HG02884 (cell line): ENCODE results near the gene LKAAEAR1.
"Not testable (repeated sequence)": the region's sequence is repeated elsewhere in the genome, so short reads cannot be mapped to it uniquely, and the experiment has no call there.

Experiments used
- ATAC-seq: cut with Tn5 transposase; IDR thresholded peaks from one replicate; pipeline ENCODE4 v1.9.1; 2021; ENCODE audit warnings: mild to moderate bottlenecking, moderate library complexity; ENCODE audit not compliant: unreplicated experiment

LKAAEAR1 gene

DNA sequence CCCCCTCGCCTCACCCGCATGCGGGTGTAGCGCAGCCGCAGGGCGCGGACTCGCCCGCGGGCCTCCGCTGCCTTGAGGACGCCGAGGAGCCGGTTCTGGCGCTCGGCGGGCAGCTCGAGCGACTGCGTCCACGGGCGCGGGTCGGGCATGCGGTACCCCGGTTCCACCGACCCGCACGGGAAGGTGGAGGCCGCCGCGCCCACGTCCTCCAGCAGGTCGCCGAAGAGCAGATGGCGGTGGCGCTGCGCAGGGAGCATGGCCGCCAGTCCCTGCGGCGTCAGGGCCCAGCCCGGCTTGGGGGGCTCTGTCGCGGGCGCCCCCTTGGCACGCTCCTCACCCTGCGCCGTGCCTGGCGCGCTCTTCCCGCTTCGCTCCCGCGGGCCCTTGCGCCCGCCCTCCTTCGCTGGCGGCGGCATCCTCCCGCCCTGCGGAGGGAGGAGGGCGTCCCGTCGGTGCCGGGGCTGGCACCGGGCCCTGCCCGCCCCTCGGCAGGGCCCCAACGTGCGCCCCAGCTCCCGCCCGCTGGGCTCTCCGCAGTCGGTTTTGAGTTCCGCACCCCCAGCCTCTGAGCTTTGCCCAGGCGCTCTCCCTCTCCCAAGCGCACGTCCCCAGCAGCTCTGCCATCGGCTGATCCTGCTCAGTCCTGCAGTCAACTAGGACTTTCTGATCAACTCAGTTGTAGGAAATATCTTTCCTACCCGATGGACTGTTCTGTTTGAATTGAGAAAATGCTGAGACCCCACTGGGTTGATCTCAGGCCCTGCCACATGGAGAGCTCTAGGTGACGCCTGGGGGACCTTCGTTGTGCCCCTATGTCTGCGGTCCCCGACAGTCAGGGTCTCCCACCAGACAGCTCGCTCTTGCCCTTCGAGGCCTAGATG is at the start of gene LKAAEAR1:
Gene LKAAEAR1, minus strand, starts transcription at position 595 of the 881 bp plus-strand sequence. Its CDS starts 179 bp downstream, at position 416.
- ATAC-seq = no peak

DNA sequence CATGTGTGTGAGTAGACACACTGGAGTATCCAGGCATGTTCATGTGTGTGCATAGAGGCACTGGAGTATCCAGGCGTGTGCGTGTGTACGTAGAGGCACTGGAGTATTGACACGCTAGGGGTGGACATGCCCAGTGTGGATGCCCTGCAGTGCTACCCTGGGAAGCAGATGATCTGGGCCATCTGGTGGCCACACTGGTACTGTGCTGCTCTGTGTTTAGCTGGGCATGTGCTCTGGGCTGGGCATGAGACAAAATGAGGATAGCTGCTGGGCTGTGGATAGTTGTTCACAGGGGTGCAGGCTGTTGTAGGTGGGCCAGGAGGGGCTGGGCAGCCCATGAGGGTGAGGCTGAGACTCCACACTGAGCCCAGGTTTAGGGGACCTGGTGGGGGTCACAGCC is 47.2 kb upstream of the LKAAEAR1 start:
- ATAC-seq = no peak

GRCh38 chr20:64130876-64131275 is 46.7 kb upstream of the LKAAEAR1 start:
- no peak for ATAC-seq

GRCh38 chr20:64130271-64130670 is 46.1 kb upstream of the LKAAEAR1 start:
- ATAC-seq = no peak

- ATAC-seq = no peak
These were observed 45.1 kb upstream of the LKAAEAR1 start for GRCh38 chr20:64129146-64129782.

DNA sequence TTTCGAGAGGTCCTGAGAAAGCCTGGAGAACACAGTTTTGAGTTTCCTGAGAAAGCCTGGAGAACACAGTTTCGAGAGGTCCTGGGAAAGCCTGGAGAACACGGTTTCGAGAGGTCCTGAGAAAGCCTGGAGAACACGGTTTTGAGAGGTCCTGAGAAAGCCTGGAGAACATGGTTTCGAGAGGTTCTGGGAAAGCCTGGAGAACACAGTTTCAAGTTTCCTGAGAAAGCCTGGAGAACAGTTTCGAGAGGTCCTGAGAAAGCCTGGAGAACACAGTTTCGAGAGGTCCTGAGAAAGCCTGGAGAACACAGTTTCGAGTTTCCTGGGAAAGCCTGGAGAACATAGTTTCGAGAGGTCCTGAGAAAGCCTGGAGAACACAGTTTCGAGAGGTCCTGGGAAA is 39.3 kb upstream of the LKAAEAR1 start:
- not testable (repeated sequence) for ATAC-seq

GRCh38 chr20:64122927-64123326 is 38.7 kb upstream of the LKAAEAR1 start:
- ATAC-seq = not testable (repeated sequence)

GRCh38 chr20:64121586-64121985 is 37.4 kb upstream of the LKAAEAR1 start:
- ATAC-seq = no peak

DNA sequence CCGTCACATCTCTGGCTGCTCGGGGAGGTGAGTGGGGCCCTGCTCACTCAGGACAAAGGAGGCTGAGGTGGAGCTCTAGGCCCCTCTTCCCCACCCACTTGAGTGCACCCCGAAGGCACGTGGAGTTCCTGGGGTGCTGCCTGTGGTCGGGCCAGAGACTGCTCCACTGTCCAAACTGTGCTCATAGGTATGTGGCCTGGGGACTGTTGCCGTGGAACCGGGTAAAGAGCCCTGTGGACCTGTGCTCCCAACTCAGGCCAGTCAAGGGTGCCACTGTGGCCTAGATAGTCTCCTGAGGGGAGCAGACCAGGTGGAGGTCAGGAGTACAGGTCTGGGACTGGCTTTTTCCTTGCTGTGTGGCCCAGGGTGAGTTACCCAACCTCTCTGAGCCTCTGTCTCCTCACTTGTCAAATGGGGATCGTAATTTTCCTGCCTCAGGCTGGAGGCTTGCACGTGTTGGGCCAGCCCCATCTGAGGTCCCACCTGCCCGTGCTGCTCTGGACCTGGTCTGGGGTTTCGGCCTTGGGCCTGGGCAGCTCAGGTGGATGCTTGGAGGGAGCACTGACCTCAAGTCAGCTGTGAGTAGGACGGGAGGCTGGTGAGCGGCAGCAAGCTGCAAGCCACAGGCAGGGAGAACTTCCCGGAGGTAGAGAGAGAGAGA is 35.6 kb upstream of the LKAAEAR1 start:
- no peak for ATAC-seq

DNA sequence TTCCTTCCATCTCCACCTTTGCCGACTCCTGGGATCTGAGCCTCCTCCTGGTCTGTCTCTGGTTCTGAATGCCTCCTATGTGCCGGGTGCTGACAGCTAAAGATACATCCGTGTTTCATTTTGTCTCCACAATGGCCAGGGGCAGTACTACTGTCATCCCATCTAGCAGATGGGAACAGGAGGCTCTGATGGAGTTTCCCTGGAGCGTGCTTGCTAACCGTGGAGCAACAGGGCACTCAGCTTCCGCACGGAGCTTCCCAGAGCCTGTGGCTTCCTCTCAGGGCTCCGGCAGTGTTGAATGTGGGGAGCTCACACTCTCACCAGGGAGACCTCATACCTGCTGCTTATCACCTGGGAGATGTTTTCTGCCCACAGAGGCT is 35.1 kb upstream of the LKAAEAR1 start:
- no peak for ATAC-seq

DNA sequence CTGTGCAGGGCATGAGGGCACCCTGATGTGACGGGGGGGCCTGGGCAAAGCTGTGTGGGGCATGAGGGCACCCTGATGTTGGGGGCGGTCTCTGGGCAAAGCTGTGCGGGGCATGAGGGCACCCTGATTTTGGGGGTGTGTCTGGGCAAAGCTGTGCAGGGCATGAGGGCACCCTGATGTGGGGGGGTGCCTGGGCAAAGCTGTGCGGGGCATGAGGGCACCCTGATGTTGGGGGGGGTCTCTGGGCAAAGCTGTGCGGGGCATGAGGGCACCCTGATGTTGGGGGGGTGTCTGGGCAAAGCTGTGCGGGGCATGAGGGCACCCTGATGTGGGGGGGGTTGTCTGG is 33.2 kb upstream of the LKAAEAR1 start:
- ATAC-seq = not testable (repeated sequence)

- ATAC-seq = no peak
These were observed 32.6 kb upstream of the LKAAEAR1 start for GRCh38 chr20:64116541-64117431.

DNA sequence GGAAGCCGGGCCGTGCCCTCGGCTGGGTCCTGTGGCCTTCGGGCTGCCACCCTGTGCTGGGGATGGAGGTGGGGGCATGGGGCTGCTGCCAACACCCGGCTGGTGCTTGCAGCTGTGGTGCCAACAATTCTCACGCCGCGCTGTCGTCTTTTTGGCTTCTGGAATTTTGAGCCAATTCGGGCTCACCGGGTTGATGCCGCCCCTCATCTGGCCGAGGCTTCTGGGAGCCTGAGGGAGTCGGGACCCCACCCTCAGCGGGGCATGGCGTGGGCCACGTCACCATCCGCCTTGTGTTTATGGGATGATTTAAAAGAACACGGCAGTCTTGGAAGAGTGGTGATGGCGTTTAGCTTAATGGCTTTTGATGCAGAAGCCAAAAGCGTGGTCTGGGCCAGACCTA is 31.8 kb upstream of the LKAAEAR1 start:
- ATAC-seq = no peak

DNA sequence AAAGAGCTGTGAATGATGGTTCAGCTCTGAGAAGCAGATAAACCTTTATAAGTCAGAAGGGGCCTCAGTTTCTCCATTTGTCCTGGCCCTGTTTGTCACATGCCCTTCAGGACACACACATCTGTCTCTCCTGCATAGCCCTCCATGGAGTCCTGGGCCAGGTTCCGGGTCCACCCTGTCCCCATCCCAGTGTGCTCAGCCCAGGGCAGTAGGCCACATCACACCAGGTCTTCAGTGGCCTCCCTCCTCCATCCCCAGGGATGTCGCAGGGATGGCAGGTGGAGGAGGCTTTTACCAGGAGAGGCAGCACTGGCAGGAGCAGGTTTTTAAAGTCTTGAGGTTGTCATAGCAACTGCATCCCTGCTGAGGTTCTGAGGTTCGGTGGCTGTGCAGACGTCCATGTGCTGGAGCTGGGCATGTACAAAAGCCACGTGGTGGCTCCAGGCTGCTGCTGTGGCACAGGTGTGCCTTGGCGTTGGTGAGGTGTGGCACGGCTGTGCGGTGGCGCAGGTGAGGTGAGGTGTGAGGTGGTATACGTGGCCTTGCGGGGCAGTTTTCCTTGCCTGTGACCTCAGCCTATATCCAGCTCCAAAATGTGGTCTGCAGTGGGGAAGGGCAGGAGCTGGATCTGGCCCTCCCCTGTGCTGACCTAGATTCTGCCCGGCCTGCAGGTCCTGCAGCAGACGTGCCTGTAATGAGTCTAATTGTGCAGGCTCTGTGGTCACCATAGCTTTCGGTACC is 31.1 kb upstream of the LKAAEAR1 start:
- no peak for ATAC-seq

DNA sequence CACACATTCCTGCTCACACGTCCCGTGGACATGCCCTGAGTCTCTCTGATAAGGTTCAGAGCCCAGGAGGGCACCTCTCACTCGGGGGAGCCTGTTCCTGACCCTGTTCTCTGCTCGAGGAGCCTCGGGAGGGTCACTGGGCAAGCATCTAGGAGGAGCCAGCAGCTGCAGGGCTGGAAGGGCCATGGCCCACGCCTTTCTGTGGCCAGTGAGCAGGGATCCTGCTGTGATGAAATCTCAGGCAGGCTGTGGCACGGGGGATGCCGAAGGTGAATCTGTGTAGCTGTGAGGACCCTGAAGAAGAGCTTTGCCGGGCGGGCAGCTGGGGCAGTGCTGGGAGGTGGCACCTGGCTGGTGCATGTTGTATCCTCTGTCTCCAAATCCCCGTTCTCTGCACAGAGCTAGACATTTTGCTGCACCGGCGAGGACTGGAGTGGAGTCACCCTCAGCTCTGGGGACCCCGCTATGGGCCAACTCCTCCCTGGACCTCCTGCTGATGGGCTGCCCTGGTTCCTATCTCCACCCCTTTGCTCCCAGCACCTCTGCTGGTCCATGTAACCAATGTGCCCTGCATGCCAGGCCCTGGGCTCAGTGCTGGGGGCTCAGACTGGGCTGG is 30.3 kb upstream of the LKAAEAR1 start:
- ATAC-seq = no peak

DNA sequence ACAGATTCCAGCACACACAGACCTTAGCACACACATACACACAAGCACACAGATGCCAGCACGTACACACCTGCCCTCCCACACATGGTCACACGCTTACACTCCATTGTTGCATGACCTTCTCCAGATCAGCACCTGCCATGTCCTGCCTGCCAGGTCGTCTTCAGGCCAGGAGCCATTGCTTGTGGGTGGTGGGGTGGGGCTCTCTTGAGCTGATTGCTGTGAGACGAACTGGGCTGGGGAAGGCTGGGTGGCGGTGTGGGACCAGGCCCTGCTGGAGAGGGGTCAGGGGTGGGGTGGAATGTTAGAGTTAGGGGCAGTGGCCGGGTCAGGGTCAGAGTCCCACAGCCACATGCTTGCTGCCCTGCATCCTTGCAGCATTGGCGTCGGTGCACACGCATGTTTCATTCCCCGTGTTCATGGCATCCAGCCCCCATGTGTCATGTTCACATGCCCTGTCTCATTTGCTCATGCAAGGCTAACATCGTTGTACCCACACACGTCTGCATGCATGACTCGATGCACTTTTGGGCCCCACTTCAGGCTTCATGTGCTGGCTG is 29.7 kb upstream of the LKAAEAR1 start:
- ATAC-seq = no peak

GRCh38 chr20:64113444-64113775 is 29.2 kb upstream of the LKAAEAR1 start:
- no peak for ATAC-seq

GRCh38 chr20:64112691-64113443 is 28.7 kb upstream of the LKAAEAR1 start:
- no peak for ATAC-seq
